Stimulated activated CD4-positive, alpha-beta T cell treated with anti-CD3 and anti-CD28 coated beads, Interleukin-1b, Interleukin-23, amount 100 ng/mL, for 4 hours (primary cell): Measurements from ENCODE around the gene TPGS1.
"Not testable (repeated sequence)": the region's sequence is repeated elsewhere in the genome, so short reads cannot be mapped to it uniquely, and the experiment has no call there.

Source experiments
- DNase-seq, 2 donors: peaks; one replicate each; pipeline ENCODE4 v3.0.0-alpha.2; 2020; ENCODE audit warnings: low read depth in 2 of 2

Gene TPGS1

DNA sequence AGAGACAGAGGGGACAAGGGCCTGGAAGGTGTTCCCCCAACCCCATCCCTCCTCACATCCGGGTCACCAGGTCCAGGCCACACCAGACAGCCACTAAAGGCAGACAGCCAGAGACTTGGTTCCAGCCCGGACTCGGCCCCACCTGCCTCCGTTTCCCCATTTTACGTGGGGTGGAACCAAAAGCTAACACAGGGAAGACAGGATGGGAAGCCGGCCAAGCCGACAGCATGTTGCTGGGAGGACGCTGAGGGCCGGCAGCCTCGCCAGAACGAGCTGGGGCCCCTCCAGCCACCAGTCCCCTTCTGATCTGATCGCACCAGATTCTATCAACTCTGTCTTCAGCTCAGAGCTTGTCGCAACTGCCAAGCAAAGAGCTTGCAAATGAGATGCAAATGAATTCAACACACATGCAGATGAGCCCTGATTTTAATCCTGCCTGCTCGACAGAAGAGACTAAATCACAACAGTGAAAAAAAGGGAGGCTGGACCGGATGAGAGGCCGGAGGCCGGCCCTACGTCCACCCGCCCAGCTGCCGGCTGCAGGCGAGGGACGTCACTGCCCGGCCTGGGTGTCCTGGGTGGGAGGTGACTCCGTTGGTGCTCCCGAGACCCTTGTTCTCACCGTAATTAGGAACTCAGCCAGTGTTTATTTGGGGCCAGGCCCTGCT, 28.9 kb upstream of the TPGS1 start:
- no peak for DNase-seq

DNA sequence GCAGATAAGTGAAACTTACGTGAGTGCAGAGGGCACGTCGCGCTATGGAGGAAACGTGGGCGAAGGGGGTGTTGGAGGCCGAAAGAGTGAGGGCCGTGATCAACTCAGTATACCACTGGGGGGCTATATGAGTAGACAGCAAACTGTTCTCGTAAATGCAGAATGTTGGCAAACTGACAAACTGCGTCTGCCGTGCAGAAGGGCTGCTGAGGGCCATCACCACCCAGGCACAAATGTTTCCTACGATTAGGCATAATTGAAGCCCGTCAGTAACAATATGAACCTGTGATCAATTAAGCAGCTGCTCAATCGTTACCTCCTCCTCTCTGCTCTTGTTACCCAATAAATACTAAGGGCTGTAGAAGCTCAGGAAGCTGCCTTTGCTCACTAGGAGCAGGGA, 28.3 kb upstream of the TPGS1 start:
- no peak for DNase-seq

DNA sequence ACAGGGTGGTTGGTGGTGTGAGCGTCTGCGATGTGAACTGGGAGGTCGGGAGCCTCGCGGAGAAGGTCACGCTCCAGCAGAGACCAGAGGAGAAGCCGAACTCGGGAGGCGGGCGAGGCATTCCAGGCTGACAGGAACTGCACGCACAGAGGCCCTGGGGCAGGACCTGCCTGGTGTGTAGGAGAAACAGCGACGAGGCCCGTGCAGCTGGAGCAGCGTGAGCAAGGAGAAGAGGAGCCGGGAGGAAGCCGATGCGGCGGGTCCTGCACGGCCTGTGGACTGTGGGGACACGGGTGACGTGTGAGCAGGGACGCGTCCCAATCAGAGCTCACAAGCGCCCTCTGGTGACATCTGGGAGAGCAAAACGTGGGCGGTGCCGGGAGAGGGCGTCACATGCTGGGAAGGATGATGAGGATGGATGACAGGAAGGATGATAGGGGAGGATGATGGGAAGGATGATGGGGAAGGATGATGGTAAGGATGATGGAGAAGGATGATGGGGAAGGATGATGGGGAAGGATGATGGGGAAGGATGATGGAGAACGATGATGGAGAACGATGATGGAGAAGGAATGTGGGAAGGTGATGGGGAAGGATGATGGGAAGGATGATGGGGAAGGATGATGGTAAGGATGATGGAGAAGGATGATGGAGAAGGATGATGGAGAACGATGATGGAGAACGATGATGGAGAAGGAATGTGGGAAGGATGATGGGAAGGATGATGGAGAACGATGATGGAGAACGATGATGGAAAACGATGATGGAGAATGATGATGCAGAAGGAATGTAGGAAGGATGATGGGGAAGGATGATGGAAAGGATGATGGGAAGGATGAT, 27.1 kb upstream of the TPGS1 start:
- DNase-seq = peak; percentile 25 to 31

DNA sequence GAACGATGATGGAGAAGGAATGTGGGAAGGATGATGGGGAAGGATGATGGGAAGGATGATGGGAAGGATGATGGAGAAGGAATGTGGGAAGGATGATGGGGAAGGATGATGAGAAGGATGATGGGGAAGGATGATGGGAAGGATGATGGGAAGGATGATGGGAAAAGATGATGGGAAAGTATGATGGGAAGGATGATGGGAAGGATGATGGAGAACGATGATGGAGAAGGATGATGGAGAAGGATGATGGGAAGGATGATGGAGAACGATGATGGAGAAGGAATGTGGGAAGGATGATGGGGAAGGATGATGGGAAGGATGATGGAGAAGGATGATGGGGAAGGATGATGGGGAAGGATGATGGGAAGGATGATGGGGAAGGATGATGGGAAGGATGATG, 26.2 kb upstream of the TPGS1 start:
- not testable (repeated sequence) for DNase-seq

DNA sequence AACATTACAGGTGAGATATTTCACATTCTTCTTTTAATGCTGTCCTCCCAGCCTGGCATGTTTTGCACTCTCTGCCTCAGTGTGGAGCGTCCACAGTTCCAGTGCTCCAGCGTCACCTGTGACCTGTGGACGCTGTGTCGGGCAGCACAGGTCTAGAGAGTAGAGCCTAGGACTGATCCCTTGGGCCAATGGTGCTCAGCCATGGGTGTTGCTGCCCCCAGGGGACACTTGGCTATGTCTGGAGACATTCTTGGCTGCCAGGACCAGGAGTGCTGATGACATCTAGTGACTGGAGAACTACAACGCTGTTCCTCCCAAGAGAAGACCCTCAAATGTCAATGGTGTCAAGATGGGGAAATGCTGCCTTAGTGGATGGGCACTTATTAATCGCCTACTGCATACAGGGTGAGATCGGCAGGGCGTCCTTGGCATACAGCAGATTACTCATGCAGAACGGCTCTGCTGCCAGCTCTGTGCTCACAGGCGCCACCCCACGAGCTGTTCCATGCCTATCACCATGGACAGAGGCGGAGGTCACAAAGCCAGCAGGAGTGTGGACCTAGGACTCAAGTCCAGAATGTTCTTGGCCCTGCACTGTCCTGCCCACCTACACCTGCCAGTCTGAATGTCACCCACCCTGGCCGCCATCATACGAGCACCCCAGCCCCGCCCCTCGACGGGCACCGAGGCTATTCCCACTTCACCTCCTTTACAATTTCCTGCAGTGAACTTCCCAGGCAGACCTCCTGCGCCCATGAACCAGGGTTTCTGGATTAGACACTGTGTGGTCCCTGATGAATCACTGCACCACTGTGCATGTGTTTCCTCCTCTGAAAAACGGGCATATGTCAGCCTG, 24.9 kb upstream of the TPGS1 start:
- no peak for DNase-seq

DNA sequence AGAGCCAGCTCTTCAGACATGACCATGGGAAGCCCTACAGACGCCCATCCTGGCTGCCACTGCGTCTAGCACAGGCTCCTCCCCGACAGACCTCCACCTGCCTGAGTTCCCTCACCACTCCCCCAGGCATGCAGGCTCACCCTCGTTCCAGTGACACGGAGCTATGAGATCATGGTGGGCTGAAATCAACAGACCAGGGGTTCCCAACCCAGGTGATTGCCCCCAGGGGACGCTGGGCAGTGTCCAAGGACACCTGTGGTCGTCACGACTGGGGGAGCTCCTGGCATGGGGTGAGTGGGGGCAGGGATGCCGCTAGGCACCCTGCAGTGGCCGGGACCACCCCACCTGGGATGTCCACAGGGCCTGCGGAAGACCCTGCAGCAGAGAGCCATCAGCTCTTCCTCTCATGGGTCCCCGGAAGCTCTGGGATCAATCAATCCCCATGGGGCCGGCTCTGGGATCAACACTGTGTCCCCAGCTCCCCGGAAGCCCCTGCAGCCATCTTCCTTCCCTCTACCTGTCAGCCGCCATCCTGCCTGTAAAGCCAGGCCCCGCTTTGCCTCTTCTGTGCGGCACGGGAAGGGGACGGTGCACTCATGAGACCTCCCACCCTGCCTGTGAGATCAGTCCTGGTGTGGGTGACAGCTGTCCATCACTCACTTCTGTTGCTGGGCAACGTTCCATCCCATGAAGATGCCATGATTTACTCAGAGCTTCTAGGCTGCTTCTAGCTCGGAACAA, 23.8 kb upstream of the TPGS1 start:
- no peak for DNase-seq

DNA sequence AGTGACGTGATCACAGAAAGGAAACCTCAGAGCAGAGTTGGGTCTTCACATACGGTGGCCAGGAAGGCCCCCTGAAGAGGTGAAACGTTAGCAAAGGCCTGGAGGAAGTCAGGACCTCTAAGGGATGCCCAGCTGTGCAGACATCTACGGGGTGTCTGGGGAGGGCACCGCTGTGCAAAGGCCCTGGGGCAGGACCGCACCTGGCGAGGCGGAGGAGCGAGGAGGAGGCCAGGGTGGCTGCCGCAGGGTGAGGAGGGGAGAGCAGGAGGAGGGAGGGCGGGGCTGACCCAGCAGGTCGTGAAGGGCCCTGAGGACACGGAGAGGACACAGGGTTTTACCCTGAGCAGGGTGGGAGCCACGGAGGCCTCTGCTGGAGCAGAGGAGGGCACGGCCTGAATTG, 22.8 kb upstream of the TPGS1 start:
- no peak for DNase-seq

DNA sequence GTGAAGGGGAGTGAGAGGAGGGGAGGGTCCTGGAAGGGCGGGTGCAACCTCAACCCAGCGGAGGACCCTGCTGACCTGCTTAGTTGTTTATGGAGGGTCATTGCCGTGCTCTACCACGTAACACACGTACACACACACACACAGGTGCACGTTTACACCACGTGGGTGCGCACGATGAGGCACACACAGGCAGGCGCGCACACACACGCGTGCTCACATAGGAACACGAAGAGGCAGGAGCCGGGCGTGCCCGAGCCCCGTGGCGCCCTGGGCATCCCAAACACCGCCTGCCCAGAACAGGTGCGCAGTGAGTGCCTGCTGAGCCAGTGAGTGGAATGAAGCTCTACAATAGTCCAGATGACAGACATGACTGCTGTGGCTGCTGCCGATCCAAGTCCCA, 22.2 kb upstream of the TPGS1 start:
- no peak for DNase-seq

DNA sequence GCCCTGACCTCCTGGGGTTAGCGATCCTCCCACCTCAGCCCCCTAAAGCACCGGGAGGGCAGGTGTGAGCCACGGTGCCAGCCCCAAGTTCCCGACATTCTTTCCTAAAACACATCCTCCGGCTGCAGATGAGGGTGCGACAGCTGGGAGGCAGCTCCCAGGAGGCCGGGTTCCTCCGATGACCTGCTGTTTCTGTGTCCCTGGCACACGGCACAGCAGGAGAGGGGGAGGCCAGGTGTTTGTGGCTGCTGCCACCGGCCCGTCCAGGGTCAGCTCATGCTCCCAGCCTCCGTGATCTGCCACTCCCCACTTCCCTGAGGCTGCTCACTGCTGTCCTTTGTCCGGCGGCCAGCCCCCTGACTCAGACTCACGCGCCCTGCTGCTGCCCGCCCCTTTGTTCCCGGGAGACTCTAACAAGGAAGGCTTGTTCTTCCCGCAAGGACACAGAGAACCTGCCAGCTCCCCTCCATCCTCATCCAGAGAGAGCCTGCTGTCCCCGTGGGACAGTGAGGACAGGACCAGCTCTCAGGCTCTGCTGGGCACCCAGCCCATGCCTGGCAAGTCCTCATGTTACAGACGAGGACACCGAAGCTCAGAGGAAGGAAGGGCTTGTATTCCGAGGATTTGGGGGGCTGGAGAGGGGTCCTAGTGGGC, 21.6 kb upstream of the TPGS1 start:
- no peak for DNase-seq

DNA sequence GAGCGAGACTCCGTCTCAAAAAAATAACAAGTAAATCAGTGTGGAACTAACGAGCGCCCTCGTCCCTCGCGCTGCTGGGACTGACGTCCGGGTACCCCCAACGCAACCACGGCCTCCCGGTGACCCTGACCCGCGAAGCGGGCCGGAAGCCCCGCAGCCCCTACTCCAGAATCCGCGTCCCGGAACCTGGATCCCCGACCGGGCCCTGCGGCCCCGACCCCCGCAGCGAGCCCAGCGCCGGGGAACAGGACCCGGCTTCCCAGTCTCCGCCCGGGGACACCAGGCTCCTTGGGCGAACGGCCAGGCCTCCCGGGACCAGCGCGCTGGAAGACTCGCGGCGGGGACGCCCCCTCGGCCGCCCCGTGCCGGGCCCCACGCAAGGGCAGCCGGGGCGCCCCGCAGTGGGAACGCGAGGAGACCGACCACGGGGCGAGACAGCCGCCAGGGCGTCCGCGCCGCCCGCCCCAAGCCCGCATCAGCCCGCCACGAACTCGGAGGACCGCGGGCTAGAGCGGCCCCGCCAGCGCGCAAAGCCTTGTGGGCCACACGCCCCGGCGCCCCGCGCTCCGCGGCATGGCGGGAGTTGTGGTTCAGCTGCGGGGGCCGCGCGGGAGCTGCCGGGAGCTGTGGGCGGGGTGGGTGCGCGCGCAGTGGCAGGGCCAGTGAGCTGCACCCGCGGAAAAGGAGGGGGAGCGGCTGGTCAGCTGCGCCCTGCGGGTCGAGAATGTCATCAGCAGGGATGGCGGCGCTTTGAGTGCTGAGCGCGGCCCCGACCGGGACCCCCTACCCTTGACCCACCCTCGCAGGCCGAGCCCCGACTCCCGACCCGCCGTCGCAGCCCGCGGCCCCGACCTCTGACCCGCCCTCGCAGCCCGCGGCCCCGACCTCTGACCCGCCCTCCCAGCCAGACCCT, 18.5 kb upstream of the TPGS1 start:
- peak; percentile 89 to 96 for DNase-seq

DNA sequence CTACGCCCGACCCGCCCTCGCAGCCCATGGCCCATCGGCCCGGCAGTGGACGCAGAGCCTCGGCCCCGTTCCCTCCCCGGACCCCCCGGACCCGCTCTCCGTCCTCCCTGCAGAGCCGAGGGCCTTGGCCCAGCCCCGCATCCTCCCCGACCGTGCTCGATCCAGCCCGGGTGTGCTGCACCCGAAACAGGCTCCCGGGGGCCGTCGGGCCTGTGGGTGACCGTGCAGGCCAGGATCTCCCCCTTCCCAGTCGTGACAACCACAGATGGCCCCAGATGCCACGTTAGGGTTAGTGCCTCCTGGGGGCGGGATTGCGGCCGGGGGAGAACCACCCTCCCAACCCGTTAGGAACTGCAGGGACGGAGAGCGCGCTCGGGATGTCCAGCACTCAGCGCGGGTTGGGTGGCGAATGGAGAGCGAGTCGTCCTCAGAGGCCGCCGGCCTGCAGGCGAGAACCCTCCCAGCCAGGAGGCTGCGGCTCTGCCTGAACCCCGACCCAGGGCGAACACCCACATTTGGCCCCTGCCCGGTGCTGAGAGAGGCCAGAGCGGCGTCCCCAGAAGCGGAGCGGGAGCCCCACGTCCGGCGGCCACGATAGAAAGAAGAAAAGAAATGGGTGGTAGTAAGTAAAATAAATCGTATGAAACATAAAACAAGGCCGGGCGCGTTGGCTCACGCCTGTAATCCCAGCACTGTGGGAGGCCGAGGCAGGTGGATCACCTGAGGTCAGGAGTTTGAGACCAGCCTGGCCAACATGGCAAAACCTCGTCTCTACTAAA, 17.7 kb upstream of the TPGS1 start:
- DNase-seq = no peak

DNA sequence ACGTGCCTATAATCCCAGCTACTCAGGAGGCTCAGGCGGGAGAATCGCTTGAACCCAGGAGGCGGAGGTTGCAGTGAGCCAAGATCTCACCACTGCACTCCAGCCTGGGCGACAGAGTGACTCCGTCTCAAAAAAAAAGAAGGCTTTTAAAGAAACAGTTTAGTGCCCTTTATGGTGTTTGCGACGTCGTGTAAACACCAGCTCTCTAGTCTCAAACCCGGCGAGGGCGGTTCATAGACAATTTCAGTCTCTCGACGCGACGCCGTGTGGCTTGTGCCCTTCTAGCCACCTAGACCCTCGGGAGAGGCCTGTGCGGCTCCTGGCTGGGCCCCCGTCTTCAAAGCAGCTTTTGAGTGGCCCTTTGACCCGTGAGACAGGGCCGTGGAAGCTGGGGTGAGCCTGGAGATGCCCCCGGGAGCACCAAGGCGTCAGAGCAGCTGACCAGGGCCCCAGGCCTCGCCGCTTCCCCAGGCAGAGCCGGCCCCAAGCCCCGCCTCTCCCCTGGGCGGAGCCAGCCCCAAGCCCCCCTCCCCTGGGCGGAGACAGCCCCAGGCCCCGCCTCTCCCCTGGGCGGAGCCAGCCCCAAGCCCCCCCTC, 16.1 kb upstream of the TPGS1 start:
- no peak for DNase-seq

DNA sequence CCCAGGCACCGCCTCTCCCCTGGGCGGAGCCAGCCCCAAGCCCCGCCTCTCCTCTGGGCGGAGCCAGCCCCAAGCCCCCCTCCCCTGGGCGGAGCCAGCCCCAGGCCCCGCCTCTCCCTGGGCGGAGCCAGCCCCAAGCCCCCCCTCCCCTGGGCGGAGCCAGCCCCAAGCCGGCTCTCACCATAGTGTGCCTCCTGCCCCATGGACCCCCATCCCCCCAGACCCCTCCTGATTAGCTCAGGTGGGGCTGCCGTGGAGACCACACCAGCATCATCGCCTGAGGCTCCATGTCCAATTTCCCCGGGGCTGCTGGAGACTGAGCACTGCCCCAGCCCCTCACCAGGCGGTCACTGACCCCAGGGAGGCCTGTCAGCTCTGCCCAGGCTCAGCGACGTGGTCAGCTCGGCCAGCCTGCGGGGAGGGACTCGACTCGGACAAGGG, 15.2 kb upstream of the TPGS1 start:
- DNase-seq = no peak

DNA sequence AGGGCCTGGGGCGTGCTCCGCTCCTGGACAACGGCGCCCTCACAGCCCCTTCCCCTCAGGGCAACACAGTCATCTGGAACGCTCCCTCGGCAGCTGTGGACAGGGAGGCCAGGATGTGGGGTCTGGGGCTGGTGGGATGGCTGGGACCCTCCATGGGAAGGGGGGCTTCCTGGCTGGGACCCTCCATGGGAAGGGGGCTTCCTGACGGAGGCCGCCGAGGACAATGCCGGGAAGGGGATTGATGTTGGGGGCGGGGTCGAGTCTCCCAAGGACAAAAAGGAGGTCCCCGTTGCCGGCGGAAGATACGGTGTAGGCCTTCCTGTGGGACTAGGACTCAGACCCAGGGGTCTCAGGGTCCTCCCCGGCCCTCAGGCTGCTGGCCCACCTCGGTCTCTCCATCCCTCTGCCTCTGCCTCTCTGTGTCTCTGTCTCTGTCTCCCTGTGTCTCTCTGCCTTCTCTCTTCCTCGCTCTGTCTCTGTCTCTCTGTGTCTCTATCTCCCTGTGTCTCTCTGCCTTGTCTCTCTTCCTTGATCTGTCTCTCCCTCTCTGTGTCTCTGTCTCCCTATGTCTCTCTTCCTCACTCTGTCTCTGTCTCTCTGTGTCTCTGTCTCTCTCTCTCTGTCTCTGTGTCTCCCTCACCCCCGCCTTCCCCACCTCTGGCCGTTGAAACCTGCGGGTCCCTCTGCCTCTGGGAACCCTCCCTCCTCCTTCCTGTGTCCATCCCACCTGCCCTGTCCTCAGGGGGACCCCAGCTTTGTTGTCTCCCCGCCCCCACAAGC, 13.7 kb upstream of the TPGS1 start:
- no peak for DNase-seq

DNA sequence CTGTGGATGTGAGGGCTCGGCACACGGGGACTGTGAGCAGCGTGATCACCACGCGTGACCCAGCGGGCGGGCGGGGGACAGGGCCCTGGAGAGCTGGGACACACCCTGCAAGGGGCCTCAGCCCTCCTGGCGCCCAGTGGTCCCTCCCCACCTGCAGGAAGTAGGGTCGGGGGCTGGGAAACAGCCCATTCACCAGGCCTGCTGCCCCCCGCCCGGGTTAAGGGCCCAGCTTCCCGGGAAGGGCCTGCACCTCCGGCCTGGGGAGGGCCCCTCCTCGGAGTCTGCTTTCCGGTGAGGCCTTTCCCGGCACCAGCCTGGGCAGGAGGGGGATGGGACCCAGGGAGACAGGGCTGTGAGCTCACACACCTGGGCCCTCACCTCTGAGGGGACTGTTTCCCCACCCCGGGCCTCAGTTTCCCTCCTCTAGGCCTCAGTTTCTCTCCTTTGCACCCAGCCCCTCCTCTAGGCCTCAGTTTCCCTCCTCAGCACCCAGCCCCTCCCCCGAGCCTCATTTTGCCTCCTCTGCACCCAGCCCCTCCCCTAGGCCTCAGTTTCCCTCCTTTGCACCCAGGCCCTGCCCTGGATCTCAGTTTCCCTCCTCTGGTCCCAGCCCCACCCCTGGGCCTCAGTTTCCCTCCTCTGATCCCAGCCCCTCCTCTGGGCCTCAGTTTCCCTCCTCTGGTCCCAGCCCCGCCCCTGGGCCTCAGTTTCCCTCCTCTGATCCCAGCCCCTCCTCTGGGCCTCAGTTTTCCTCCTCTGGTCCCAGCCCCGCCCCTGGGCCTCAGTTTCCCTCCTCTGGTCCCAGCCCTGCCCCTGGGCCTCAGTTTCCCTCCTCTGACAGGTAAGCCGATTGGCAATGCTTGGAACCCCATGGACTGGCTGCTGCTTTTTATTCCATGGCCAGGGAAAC, 12.9 kb upstream of the TPGS1 start:
- no peak for DNase-seq

DNA sequence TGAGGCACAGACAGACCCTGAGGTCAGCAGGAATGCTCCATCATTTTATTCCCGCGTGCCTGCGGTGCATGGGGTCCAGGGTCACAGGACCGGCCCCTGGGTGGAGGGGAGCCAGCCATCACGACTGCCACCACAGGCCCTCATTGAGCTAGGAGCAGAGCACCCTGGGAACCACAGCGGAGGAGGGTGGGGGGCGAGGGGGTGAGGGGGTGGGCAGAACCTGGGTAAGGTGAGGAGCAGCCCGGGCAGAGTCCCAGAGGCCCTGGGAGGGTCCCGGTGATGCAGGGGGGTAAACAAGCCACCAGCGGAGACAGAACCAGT, 12.3 kb upstream of the TPGS1 start:
- DNase-seq = no peak
